ENCODE data around the gene CRYL1.

Gene CRYL1

GRCh38 chr13:20528452-20528851, 2.8 kb upstream of the CRYL1 start:
- DNase-seq: peak; percentile 40 to 61

GRCh38 chr13:20526664-20527063, 1.0 kb upstream of the CRYL1 start:
- no peak for DNase-seq

GRCh38 chr13:20525144-20525600, 485 bp downstream of the CRYL1 start:
- peak in 1 of 2 donors; percentile 19 for DNase-seq

- DNase-seq: no peak
Measured at GRCh38 chr13:20521364-20522115, 4.1 kb downstream of the CRYL1 start.

- no peak for DNase-seq
Measured at GRCh38 chr13:20519875-20520274, 5.8 kb downstream of the CRYL1 start.

GRCh38 chr13:20518660-20519100, 7.0 kb downstream of the CRYL1 start:
- DNase-seq: no peak

GRCh38 chr13:20514866-20515265, 10.8 kb downstream of the CRYL1 start:
- DNase-seq: no peak

- DNase-seq: peak in 1 of 2 donors; percentile 24
Measured at GRCh38 chr13:20513466-20513995, 12.1 kb downstream of the CRYL1 start.

GRCh38 chr13:20512042-20512683, 13.5 kb downstream of the CRYL1 start:
- no peak for DNase-seq

GRCh38 chr13:20506696-20507095, 19.0 kb downstream of the CRYL1 start:
- DNase-seq: no peak

GRCh38 chr13:20505405-20506366, 20.0 kb downstream of the CRYL1 start:
- peak; percentile 56 to 62 for DNase-seq

GRCh38 chr13:20503088-20504083, 22.3 kb downstream of the CRYL1 start:
- DNase-seq: no peak

GRCh38 chr13:20501592-20501991, 24.1 kb downstream of the CRYL1 start:
- DNase-seq: no peak

- DNase-seq: peak; percentile 42 to 69
Measured at GRCh38 chr13:20501120-20501519, 24.5 kb downstream of the CRYL1 start.

GRCh38 chr13:20499986-20500385, 25.7 kb downstream of the CRYL1 start:
- DNase-seq: no peak

- no peak for DNase-seq
Measured at GRCh38 chr13:20498659-20499058, 27.0 kb downstream of the CRYL1 start.

- DNase-seq: no peak
Measured at GRCh38 chr13:20498129-20498528, 27.5 kb downstream of the CRYL1 start.

GRCh38 chr13:20497006-20497775, 28.5 kb downstream of the CRYL1 start:
- no peak for DNase-seq

- peak; percentile 79 to 85 for DNase-seq
Measured at GRCh38 chr13:20495087-20496023, 30.3 kb downstream of the CRYL1 start.

All from inflammatory macrophage (primary cell).